Smooth muscle cell of the brain vasculature (primary cell): ENCODE measurements around the gene CLHC1.
"Not testable (repeated sequence)": the region's sequence is repeated elsewhere in the genome, so short reads cannot be mapped to it uniquely, and the experiment has no call there.

Source experiments
- DNase-seq: peaks from one replicate; pipeline ENCODE4 v3.0.0-alpha.2; 2012; ENCODE audit warnings: low read depth, low spot score

The CLHC1 gene

DNA sequence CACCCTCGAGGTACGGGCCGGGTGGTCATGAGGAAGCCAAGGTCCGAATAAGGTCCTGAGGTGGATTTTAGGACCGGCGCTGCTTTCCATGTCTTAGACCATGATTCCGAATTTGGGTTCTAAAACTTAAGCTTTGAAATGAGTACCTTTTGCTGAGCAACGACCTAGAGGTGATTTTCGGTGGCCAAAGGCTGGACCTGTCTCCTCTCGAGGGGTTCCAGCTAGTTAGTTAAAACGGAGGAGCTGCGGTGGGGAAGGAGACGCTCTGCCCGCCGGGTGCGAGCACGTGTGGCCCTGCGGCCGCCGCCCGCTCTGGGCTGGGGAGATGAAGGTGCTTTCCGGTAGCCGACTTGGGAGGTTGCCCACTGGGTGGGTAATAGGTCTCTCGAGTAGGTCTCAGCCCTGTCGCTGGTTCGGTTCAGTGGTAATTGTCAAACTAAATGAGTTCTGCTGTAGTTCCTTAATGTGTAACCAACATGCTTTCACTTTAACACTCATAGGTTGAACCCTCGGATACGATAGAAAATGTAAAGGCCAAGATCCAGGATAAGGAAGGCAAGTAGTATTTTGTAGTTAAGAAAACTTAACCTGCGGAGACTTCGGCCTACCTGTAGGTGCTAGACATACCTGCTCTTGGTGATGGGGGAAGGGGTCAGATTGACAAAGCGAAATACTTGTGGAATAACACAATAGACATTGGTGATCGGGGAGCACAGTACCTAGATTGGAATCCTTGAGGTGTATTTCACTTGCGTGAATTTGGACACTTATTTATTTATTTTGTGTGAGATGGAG lies 967 bp upstream of the CLHC1 start:
- no peak for DNase-seq

DNA sequence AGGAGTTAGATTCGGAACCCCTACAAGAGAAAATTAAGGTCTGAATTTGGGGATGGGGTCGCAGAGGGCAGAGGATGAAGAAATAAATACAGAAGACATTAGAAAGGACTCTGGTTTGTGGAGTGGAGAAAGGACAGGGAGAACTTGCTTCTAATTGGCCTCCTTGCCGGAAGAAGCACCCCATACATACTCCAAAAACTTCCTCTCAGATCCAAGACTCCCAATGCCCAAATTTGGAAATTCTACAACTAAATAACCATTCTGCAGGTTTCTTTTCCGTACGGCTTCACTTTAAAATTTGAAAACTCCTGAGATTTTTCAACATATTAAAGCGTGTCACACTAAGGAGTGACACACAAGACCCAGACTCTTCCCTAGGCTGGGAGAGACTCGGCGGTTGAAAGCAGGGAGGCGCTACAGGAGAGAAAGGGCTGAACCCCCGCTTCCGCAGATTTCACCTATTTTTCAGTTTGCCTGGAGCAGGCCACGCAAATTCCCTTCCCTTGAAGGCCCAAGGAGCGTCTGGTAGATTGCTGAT lies 478 bp downstream of the CLHC1 start:
- no peak for DNase-seq

DNA sequence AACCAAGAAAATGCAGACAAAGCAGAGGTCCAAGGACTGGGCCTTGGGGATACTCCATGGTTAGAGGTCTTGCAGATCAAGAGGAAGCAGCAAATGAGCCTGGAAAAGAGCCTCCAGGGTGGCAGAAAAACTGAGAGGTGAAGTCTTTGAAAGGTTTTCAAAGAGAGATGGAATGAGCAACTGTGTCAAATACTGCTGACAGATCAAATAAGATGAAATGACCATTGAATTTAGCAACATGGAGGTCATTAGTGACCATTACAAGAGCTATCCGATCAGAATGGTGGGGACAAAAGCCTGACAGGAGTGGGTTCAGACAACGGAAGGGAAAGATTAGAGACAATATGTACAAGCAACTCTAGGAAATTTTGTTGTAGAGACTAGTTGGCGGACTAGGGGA lies 1.5 kb downstream of the CLHC1 start:
- no peak for DNase-seq

DNA sequence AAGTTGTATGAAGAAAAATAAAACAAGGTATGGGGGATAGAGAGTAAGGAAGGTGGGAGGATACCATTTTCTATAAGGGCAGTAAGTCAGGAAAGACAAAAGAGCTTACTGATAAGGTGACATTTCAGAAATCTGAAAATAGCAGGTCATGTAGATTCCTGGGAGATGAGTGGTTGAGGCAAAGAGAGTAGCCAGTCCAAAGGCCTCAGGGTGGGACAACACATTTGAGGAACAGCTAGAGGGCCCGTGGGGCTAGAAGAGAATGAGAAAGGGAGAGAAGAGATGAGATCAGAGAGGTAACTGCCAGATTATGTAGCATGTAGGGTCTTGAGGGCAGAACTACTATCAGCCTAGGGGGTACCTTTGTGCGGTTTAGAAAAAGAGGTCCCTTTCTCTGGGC lies 2.9 kb downstream of the CLHC1 start:
- no peak for DNase-seq

DNA sequence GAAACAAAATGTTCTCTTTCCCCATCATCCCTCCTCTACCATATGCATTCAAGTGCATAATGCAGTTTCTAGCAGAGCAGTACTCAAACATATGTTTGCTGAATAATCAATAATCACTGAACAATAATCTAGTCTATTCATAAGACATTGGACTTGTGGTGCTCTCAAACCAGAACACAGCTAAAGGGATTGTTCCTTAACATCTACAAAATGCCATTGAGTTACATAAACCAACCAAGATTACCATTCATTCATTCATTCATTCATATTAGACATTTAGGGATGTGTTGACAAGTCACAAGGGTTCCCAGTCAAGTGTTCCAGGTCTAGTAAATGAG lies 3.9 kb downstream of the CLHC1 start:
- no peak for DNase-seq

DNA sequence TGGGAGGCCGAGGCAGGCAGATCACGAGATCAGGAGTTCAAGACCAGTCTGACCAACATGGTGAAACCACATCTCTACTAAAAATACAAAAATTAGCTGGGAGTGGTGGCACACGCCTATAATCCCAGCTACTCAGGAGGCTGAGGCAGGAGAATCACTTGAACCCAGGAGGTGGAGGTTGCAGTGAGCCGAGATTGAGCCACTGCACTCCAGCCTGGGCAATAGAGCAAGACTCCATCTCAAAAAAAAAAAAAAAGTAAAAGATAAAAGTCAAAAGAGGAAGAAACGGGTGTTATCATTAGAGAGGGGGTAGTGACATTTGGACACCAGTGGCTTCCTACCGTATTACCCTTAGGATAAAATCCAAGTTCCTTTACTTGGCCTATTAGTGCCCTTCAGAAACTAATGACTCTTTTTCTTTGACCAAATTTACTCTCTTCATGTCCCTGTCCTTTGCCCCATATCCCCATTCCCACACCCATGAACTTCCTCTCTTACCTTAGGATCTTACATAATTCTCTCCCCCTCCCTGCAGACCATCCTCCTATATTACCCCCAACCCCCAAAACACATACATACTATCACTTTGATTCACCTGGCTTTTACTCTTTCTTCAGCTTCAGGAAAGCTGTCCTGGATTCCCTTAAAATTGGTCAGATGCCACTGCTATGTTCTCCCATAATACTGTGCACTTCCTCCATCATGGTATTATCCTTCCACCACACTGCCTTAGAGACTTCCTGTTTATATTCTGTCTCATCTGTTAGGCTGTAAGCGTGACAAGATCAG lies 4.5 kb downstream of the CLHC1 start:
- not testable (repeated sequence) for DNase-seq

DNA sequence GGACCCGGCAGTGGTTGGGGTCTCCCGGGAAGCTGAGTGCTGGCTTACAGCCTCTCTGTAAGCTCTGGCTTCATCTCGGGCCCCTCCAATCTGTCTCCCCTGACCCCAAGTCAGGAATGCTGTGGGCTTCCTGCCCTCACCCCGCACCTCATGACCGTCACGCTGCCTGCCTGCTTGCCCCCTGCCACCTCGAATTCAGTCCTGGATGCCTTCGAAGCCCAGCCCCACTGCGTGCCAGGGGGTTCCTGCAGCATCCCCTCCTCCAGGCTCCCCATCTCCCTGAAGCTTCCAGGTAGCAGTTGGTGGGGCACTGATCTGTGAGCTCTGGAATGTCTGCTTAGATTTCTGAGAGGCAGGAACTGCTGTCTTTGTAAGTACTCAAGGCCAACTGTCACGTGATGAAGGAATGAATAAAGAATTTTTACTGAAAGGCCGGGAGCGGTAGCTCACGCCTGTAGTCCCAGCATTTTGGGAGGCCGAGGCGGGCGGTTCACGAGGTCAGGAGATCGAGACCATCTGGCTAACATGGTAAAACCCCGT lies 6.5 kb downstream of the CLHC1 start:
- no peak for DNase-seq

DNA sequence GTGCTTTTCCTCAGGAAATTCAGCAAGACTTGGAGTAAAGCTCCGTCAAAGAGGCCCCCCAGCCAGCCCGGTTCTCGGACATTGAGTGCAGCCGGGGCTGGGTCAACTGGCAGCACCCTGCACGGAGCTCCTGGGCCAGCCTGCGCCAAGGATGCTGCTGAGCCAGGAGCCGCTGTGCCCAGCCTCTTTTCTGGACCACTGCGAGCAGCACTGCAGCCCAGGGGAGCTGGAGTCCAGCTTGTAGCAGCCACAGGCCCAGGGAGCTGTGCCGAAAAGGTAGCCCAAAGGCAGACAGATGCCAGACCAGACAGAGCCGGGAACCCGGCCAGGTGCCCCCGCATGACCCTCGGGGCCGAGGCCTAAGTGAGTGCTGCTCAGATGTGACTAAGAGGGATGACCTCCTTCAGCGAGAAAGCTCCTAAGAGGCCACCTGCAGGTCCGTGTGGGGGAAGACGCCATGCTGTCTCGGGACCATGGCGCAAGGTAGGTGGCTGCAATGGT lies 7.3 kb downstream of the CLHC1 start:
- DNase-seq, result no peak

DNA sequence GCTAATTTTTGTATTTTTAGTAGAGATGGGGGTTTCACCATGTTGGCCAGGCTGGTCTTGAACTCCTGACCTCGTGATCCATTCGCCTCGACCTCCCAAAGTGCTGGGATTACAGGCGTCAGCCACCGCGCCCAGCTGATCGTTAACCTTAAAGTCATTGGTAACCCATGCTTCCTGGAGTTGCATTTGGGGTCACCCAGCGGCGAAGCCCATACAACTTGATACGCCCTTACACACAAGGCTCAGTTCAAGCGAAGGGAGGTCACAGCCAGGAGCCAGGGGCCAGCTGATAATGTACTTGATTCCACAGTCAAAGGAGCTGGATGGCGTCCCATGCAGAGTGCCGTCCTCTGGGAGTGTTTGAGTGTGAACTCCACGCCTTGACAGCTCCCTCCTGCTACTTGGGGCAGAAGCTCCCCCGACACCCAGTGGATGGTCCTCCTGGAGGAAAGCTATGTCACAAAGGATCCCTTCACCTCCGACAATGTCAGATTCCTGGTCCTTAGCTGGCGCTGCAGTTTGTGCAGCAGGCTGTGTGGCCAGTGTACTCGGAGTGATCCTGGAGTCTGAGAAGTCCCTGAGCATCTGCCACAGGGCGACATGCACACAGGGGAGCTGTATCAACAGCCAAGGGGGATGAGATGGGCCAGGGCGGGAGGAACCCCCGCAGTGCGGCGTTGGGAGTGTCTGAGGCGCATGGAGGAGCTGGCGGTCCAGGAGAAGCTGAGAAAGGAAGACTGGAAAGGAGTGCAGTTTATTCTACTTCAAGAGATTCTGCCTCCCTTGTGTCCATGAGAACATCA lies 7.9 kb downstream of the CLHC1 start:
- no peak for DNase-seq

DNA sequence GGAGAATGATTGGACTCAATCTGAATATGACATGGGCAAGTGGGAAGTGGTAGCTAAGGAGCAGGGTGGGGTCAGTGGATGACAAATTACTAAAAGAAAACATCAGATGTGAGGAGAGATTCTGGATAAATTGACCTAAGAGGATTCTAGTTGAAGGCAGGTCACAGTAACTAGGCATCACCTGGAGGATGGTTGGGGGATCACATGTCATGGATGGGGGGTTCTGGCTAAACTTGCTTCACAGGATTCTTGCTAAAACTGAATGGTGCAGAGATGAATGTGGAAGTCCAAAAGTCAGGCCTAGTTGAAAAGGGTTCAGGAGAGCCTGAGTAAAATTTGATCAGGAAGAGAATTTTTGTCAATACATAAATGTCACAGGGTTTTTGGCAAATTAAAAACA lies 18.3 kb downstream of the CLHC1 start:
- no peak for DNase-seq

DNA sequence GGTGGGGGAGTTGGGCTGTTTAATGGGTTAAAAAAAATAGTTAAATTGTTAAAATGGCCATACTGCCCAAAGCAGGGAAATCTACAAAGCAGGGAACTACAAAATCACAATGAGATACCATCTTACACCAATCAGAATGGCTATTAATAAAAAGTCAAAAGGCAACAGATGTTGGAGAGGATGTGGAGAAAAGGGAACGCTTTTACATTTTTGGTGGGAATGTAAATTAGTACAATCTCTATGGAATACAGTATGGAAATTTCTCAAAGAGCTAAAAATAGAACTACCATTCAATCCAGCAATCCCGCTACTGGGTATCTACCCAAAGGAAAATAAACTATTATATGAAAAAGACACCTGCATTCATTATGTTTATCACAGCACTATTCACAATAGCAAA lies 27.1 kb downstream of the CLHC1 start:
- no peak for DNase-seq

DNA sequence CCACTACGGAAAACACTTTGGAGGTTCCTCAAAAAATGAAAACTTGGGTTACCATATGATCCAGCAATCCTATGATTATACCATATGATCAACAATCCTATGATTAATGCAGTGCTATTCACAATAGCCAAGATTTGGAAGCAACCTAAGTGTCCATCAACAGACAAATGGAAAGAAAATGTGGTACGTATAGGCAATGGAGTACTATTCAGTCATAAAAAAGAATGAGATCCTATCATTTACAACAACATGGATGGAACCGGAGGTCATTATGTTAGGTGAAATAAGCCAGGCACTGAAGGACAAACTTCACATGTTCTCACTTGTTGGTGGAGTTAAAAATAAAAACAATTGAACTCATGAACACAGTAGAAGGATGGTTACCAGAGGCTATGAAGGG lies 27.6 kb downstream of the CLHC1 start:
- no peak for DNase-seq

DNA sequence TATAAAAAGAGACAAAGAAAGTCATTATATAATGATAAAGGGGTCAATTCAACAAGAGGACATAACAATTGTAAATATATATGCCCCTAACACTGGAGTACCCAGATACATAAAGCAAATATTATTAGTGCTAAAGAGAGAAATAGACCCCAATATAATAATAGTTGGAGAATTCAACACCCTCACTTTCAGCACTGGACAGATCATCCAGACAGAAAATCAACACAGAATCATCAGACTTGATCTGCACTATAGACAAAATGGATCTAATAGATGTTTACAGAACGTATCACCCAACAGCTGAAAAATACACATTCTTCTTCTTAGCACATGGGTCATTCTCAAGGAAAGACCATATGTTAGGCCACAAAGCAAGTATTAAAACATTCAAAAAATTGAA lies 31.7 kb downstream of the CLHC1 start:
- DNase-seq, result no peak

DNA sequence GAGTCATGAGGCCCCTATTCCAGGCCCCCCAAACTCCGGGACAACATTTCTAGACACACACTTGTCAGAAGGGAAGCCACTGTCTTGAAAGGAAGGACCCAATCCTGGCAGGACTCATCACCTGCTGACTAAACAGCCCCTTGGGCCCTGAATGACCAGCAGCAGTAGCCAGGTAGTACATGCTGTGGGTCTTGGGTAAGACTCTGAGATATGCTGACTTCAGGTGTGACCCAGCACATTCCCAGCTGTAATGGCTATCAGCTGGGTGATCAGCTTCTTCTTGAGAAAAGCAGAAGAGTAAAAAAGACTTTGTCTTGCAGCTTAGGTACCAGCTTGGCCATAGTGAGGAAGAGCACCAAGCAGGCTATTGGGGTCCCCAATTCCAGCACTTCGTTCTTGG lies 35.6 kb downstream of the CLHC1 start:
- DNase-seq, result no peak

DNA sequence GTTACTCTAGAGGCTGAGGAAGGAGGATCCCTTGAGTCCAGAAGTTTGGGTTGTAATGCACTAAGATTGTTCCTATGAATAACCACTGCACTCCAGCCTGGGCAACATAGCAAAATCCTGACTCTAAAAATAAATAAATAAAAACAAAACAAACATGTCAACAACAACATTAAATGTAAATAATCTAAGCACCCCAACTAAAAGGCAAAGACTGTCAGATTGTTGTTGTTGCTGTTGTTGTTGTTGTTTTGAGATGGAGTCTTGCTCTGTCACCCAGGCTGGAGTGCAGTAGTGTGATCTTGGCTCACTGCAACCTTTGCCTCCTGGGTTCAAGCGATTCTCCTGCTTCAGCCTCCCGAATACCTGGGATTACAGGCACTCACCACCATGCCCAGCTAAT lies 40.2 kb downstream of the CLHC1 start:
- not testable (repeated sequence) for DNase-seq

DNA sequence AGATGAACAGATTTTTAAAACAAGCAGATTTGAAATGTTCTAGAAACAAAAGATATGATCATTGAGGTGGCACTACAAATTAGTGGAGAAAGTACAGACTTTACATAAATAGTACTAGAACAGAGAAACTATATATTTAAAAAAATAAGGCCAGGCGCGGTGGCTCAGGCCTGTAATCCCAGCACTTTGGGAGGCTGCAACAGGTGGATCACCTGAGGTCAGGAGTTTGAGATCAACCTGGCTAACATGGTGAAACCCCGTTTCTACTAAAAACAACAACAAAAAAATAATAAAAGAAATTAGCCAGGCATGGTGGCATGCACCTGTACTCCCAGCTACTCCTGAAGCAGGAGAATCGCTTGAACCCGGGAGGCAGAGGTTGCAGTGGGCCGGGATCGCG lies 45.3 kb downstream of the CLHC1 start:
- DNase-seq, result not testable (repeated sequence)

DNA sequence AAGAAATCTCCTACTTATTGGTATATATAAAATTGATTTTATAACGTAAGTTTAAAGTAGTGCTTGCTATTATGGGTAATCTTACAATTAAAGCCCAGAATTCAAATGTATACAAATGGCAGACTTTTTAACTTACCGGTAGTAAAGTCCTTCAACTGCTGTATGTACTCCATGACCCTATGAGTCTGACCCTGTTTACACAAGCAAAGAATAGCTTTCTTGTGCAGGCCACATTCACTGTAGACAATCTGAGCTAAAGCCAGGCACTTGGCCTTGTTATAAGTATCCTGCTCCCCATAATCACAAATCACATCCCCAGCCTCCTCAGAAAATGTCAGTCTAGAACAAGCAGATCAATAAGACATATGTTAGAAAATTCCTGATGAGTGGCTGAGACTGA lies 51.7 kb downstream of the CLHC1 start:
- DNase-seq, result no peak

DNA sequence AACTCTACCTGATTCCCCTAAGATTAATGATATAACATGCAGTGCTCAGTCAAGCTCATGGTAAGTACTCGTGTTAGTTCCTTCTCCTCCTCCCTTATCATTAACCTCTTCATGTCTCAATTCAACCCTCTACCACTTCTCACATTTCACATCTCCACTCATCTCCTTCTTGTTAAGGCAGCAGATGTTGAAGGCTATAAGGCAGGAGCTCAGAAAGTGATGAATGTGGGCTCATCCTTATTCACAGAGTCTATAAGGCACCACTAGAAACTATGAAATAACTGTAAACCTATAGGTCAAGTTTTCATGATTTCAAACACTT lies 56.0 kb downstream of the CLHC1 start:
- no peak for DNase-seq

DNA sequence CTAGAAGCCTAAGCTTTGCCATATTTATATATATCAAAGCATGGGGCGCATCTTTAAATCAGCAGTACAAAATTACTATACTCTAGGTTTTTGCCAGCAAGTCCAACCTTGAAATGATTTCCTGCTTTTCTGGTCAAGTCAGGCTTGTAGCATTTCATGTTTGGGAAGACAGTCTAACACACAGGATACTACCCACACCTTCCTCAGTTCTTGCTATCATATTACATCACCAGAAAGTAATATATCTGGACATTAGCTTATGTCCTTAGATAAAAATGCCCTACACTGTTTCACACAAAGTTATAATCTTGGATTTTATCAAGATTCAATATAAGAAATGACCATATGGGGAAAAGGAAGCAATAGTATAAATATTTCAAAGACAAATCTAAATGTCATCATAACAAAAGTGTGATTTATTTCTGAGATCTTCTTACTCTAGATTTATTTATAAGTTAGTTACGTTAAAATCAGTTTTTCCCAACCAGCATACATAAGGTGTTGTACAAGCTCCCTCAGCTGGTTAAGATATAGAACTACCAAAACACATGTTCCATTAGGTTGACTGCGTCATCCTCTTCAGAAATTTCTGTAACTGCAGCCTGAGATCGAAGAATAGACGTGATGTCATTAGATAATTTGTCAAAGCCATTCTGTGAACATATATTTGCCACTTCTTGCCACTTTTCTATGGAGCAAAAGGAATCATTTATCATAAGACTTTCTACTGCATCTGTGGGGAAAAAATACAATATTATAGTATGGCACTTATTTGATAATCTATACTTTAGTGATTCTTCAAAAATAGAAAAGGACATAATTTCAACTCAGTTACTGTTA lies 56.6 kb downstream of the CLHC1 start:
- DNase-seq, result no peak

DNA sequence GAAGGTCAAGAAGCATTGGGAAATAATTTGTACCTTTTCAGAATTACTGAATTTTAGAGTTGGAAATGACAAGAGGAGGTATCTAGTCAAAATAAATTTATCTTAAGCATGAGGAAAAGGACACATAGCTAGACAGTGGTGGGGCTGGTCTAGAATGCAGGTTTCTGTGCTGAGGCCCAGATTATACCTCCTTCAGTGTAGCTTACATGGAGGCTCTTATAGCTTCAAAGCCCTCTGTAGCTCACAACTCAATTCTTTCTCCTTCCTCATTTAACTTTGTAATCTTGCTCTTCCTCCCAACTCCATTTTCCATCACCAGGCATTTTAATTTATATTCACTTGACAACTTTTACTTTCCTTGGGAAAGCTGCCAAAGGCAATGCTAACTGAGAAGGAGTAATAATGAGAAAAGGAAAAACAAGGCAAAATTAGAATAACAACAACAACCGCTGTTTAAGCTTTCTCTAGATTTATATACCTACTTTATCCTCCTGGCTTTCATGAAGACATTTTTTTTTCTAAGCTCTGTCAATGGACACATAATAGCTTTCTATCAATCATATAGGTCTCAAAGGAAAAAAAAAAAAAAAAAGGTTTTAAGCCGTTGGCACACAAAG lies 58.5 kb downstream of the CLHC1 start:
- DNase-seq, result no peak

DNA sequence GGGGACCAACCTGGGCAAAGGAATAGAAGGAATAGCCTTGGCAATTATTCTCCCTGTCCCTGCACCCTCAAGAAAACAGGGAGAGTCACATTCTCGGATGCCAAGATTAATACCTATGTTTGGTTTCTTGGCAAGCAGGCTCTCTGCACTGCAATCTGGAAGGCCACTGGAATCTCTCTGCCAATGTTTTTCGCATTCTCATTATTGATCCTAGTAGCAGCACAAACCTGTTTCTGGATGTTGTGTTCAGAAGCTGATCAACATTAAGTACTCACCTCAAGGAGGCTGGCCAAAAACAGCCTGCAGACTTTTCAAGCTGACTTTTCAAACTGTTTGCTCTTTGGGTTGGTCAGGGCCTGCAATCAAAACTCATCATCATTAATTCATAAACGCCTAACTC lies 62.2 kb downstream of the CLHC1 start:
- DNase-seq, result no peak
